Adrenal gland (tissue), 5 donors: ENCODE measurements around the gene KCP.

ENCODE experiments used
- POLR2A ChIP-seq, 2 donors: fragments of 450-650 bp; IDR thresholded peaks; one replicate each; pipeline ENCODE4 v1.6.1; 2017; ENCODE audit warnings: antibody characterized with exemption in 2 of 2, mild to moderate bottlenecking in 2 of 2, moderate library complexity in 1 of 2
- TF ChIP-seq, protein P1 (sequence below), 6 experiments: fragments of 450-650 bp in 4 of 6; fragments of 200-600 bp in 2 of 6; sonication (generic) in 1 of 6; IDR thresholded peaks; 1 replicate in 5 of 6; 2 replicates in 1 of 6; pipeline versions ENCODE4 v1.5.1 to v1.8.0; 2016 to 2021; ENCODE audit warnings: antibody characterized with exemption in 6 of 6, mild to moderate bottlenecking in 2 of 6, moderate library complexity in 1 of 6
- donor health status: DM: no; HTN: no; CAD: no.

DNA sequence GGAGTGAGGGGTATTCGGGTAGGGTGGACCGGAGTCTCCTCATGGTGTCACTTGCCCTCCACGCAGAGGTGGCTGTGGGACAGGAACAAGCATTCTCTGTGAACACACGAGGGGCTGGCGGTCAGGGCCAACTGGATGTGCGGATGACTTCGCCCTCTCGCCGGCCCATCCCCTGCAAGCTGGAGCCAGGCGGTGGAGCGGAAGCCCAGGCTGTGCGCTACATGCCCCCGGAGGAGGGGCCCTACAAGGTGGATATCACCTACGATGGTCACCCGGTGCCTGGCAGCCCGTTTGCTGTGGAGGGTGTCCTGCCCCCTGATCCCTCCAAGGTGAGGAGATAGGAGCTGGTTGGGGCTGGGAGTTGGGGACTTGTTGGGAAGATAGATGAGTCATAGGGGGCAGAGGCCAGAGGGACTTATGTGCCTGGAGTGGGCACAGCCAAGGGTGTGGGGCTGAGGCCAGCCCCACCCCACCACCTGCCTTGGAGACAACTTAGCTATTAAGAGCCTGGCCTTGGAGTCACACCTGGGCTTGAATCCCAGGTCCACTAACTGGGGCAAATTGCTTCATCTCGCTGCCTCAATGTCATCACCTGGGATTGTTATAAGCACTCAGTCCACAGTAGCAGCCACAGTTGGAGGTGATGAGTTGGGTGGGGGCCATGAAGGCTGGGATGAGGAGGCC, 66.4 kb downstream of the KCP start:
- TF ChIP-seq, protein P1, sequence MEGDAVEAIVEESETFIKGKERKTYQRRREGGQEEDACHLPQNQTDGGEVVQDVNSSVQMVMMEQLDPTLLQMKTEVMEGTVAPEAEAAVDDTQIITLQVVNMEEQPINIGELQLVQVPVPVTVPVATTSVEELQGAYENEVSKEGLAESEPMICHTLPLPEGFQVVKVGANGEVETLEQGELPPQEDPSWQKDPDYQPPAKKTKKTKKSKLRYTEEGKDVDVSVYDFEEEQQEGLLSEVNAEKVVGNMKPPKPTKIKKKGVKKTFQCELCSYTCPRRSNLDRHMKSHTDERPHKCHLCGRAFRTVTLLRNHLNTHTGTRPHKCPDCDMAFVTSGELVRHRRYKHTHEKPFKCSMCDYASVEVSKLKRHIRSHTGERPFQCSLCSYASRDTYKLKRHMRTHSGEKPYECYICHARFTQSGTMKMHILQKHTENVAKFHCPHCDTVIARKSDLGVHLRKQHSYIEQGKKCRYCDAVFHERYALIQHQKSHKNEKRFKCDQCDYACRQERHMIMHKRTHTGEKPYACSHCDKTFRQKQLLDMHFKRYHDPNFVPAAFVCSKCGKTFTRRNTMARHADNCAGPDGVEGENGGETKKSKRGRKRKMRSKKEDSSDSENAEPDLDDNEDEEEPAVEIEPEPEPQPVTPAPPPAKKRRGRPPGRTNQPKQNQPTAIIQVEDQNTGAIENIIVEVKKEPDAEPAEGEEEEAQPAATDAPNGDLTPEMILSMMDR (IDR thresholded peaks at IDR 0.05), result no peak
- no peak for TF ChIP-seq POLR2A (IDR thresholded peaks at IDR 0.05)
